Stimulated activated CD4-positive, alpha-beta T cell treated with anti-CD3 and anti-CD28 coated beads, Interleukin-2, amount 100 ng/mL, for 4 hours (primary cell): ENCODE results near the gene KIF20A.
"Not testable (repeated sequence)": the region's sequence is repeated elsewhere in the genome, so short reads cannot be mapped to it uniquely, and the experiment has no call there.

Experiments used
- DNase-seq: peaks from one replicate; pipeline ENCODE4 v3.0.0-alpha.2; 2020; ENCODE audit warnings: low read depth

The KIF20A gene

DNA sequence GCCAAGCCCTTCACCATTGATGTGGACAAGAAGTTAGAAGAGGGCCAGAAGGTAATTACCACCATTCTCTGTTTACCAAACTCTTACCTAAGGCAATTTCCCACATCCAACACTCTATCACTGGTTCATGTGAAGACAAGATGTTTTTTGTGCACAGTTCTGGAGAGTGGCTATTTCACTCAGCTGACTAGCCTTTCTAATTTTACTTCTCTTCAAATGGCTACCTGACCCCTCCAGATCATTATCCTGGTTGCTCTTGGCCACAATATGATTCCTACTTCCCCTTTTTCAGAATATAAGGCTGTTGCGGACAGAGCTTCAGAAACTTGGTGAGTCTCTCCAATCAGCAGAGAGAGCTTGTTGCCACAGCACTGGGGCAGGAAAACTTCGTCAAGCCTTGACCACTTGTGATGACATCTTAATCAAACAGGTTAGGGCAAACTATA lies 7.1 kb downstream of the KIF20A start:
- DNase-seq, result no peak

DNA sequence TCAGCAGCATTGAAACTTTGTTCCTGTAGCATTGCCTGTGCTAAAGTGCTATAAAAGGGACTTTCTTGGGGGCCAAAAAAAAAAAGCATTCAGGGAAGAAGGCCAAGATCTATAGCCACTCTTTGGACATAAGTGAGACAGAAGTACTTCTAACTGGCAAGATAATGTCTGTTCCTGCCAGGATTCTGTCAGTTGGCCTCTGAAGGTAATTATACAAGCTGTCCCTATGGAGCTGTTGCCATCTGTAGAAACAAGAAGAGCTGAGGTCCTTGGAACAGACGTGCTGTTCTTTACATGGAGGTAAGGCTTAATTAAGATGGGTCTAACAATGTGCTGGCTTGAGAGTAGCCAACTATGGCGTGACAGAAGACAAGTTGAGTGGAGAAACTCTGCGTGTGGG lies 9.7 kb downstream of the KIF20A start:
- no peak for DNase-seq

- DNase-seq, result no peak
Measured at GRCh38 chr5:138192826-138193225, 13.9 kb downstream of the KIF20A start.

- DNase-seq, result not testable (repeated sequence)
Measured at GRCh38 chr5:138193859-138194258, 14.9 kb downstream of the KIF20A start.

DNA sequence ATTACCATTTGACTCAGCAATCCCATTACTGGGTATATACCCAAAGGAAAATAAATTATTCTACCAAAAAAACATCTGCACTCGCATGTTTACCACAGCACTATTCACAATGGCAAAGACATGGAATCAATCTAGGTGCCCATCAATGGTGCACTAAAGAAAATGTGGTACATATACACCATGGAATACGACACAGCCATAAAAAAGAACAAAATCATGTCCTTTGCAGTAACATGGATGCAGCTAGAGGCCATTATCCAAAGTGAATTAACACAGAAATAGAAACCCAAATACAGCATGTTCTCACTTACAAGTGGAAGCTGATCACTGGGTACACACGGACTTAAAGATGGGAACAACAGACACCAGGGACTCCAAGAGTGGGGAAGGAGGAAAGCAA lies 32.1 kb downstream of the KIF20A start:
- no peak for DNase-seq

DNA sequence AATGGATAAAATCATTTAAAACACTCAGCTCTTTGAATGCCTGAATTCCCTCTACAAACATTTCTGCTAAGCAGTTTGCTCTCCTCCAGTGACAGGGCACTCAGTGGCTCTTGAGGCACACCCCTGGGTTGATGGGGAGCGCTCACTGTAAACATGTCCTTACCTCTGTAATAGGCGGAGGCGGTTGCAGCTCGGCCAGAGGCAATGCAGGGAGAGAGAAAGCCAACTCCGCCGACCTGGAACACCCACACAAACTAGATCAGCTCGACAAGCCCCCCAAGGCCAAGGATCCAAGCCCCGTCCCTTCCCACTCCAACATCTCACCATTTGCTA lies 33.9 kb downstream of the KIF20A start:
- peak; percentile 3 for DNase-seq

GRCh38 chr5:138213161-138214029 lies 34.5 kb downstream of the KIF20A start, which contains the start of gene CDC23:
CDC23 (minus strand) TSS chr5:138213323; CDS start chr5:138213312, 11 bp downstream.
- peak; percentile 86 for DNase-seq

- no peak for DNase-seq
Measured at GRCh38 chr5:138216799-138217198, 37.9 kb downstream of the KIF20A start.

DNA sequence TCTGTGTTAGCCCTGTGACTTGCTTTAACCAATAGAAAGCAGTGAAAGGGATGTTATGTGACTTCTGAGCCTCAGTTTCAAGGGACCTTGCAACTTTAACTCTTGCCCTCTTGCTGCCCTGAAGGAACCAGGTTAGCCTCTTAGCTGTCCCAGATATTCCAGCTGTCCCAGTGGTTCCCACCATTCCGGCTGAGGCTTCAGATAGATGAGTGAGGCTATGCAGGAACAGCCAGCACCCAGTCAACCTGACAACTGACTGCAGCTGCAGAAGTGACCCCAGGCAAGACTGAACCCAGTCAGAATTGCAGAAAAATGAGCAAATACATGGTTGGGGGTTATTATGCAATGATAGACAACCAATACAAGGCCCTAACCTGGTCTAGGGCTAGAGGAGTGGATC lies 44.6 kb downstream of the KIF20A start:
- DNase-seq, result no peak

- DNase-seq, result no peak
Measured at GRCh38 chr5:138224712-138225111, 45.8 kb downstream of the KIF20A start.

DNA sequence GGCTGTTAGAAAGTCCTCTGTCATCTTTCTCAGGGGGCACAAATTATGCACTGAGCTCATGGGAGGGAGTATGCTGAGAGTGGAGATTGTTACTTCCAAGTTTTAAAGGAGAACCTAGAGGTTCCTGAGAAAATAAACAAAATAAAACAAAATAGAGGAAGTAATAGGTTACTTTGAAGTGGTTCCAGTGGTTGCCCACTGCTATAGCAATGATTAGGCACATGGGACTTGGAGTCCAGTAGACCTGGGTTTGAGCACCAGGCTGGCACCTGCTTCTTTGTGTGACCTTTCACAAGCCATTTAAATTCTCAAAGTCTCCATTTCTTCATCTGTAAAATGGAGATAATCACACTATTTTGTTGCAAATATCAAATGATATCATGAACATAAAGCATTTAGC lies 48.0 kb downstream of the KIF20A start:
- DNase-seq, result no peak

GRCh38 chr5:138229387-138229786 lies 50.5 kb downstream of the KIF20A start:
- no peak for DNase-seq

GRCh38 chr5:138230261-138230660 lies 51.3 kb downstream of the KIF20A start:
- no peak for DNase-seq

DNA sequence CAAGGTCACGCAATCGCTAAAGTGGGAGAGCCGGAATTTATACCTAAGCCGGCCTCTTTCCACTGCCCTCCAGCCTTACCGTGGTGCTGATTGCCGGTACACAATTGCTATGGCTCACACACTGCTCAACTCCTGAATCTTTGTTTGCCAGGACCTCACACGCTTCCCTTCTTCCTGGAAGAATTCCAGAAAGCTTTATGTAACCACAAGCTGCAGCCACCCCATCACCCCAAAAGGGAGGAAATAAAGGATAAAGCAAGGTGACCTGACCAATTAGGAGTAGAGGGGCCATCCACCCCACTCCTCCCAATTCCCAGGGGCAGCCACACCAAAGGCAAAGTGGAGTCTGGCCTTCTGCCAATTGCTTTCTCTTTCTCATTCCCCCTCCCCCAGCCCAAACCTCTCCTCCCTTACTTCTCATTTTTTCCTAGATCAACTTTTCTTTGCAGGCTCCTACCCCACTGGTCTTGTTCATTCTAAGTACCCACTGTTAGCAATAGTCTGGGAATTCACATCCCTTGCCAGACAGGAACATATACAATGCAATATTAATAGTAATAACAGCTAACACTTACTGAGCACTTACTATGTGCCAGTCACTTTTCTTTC lies 52.2 kb downstream of the KIF20A start:
- DNase-seq, result no peak

DNA sequence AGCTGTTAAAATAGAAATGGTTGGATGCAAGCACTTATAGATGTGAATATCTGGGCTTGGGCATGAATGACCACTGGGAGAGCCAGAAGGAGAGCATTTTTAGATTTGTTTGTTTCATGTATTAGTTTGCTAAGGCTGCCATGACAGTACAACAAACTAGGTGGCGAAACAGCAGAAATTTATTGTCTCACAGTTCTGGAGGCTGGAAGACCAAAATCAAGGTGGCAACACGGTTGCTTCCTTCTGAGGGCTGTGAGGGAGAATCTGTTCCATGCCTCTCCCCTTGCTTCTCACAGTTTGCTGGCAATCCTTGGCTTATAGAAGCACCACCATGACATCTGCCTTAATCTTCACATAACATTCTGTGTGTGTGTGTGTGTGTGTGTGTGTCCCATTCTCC lies 54.4 kb downstream of the KIF20A start:
- no peak for DNase-seq

DNA sequence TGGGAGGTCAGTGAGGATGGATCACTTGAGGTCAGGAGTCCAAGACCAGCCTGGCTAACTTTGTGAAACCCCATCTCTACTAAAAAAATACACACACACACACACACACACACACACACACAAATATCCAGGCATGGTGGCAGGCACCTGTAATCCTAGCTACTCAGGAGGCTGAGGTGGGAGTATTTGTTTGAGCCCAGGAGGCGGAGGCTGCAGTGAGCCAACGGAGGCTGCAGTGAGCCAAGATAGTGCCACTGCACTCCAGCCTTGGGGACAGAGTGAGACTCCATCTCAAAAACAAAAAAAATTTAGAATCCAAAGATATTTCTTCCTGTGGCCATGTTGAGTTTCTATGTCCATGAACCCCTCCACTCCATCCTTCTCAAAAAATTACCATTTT lies 55.7 kb downstream of the KIF20A start:
- no peak for DNase-seq
